Measurements from ENCODE around the gene TEKT4.
"Not testable (repeated sequence)": the region's sequence is repeated elsewhere in the genome, so short reads cannot be mapped to it uniquely, and the experiment has no call there.

DNA sequence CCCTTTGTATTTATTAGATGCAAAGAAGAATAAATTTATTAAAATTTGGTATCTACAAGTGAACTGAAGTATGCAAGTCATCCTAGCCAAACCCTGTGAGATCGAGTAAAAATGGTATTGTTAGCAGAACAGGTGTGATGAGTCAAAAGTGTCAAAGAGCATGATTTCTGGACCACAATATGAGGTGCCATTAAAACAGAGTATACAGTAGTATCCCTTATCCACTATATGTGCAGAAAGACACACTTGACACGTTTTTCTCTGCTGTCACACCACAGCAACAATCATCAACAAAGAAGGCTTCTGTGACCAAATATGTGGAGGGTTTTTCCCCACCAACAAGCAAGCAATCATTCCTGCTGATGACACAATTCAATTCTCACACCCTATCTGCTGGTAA, 32.0 kb upstream of the TEKT4 start:
- TF ChIP-seq, protein P1, sequence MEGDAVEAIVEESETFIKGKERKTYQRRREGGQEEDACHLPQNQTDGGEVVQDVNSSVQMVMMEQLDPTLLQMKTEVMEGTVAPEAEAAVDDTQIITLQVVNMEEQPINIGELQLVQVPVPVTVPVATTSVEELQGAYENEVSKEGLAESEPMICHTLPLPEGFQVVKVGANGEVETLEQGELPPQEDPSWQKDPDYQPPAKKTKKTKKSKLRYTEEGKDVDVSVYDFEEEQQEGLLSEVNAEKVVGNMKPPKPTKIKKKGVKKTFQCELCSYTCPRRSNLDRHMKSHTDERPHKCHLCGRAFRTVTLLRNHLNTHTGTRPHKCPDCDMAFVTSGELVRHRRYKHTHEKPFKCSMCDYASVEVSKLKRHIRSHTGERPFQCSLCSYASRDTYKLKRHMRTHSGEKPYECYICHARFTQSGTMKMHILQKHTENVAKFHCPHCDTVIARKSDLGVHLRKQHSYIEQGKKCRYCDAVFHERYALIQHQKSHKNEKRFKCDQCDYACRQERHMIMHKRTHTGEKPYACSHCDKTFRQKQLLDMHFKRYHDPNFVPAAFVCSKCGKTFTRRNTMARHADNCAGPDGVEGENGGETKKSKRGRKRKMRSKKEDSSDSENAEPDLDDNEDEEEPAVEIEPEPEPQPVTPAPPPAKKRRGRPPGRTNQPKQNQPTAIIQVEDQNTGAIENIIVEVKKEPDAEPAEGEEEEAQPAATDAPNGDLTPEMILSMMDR (IDR thresholded peaks at IDR 0.05) = not testable (repeated sequence)
- TF ChIP-seq POLR2AphosphoS5, POLR2A (IDR thresholded peaks at IDR 0.05): not testable (repeated sequence)

All from stomach (tissue), 4 donors.